ENCODE data around the gene DOCK1.

The DOCK1 gene

GRCh38 chr10:127153181-127153580 is 248.0 kb downstream of the DOCK1 start:
- no peak for DNase-seq (ENCODE audit: low read depth in 2 of 2)
- no peak for TF ChIP-seq CTCF (IDR thresholded peaks at IDR 0.05; ENCODE audit: low read depth, low read length)
- H3K4me3 ChIP-seq (replicated peaks in 1 of 2; ENCODE audit: low read depth in 2 of 2, low read length in 2 of 2) = no peak overlapping the region

- TF ChIP-seq CTCF (IDR thresholded peaks at IDR 0.05; ENCODE audit: low read depth, low read length) = no peak
- peak; percentile 66 to 92 for DNase-seq (ENCODE audit: low read depth in 2 of 2)
- no peak overlapping the region for H3K4me3 ChIP-seq (replicated peaks in 1 of 2; ENCODE audit: low read depth in 2 of 2, low read length in 2 of 2)
Measured at GRCh38 chr10:127154831-127155620, 249.8 kb downstream of the DOCK1 start.

GRCh38 chr10:127157089-127157488 is 251.9 kb downstream of the DOCK1 start:
- no peak overlapping the region for H3K4me3 ChIP-seq (replicated peaks in 1 of 2; ENCODE audit: low read depth in 2 of 2, low read length in 2 of 2)
- DNase-seq (ENCODE audit: low read depth in 2 of 2) = no peak
- no peak for TF ChIP-seq CTCF (IDR thresholded peaks at IDR 0.05; ENCODE audit: low read depth, low read length)

GRCh38 chr10:127157506-127158200 is 252.4 kb downstream of the DOCK1 start:
- H3K4me3 ChIP-seq (replicated peaks in 1 of 2; ENCODE audit: low read depth in 2 of 2, low read length in 2 of 2) = no peak overlapping the region
- TF ChIP-seq CTCF (IDR thresholded peaks at IDR 0.05; ENCODE audit: low read depth, low read length) = no peak
- DNase-seq (ENCODE audit: low read depth in 2 of 2) = peak in 1 of 2 donors; percentile 25

- no peak overlapping the region for H3K4me3 ChIP-seq (replicated peaks in 1 of 2; ENCODE audit: low read depth in 2 of 2, low read length in 2 of 2)
- DNase-seq (ENCODE audit: low read depth in 2 of 2) = no peak
- TF ChIP-seq CTCF (IDR thresholded peaks at IDR 0.05; ENCODE audit: low read depth, low read length) = no peak
Measured at GRCh38 chr10:127158662-127159061, 253.4 kb downstream of the DOCK1 start.

GRCh38 chr10:127159648-127160245 is 254.5 kb downstream of the DOCK1 start:
- no peak for TF ChIP-seq CTCF (IDR thresholded peaks at IDR 0.05; ENCODE audit: low read depth, low read length)
- H3K4me3 ChIP-seq (replicated peaks in 1 of 2; ENCODE audit: low read depth in 2 of 2, low read length in 2 of 2) = no peak overlapping the region
- no peak for DNase-seq (ENCODE audit: low read depth in 2 of 2)
